GM12878 (cell line): ENCODE measurements around the gene NRXN3. TPM values are rescaled to one million over a fixed set of nuclear protein-coding genes. Genes with fewer than 3 reads are reported as not detected.

ENCODE experiments used
- ATAC-seq: fragments of 200-7000 bp; cut with Tn5 transposase; 3 replicates; pipeline ENCODE4 v1.9.1; 2020; ENCODE audit warnings: mild to moderate bottlenecking, moderate library complexity
- BruUV-seq: library from RNA; stranded (reverse); fragments of 400-500 nt; replicated peaks from 2 replicates; lab custom pipeline; 2021; lab: Mats Ljungman, UMichigan
- CTCF ChIA-PET: fragments of 300-600 bp; sonication (Branson Sonifier 250); formaldehyde crosslinking; extraction: SDS; loops from one replicate; lab custom pipeline; 2021; ENCODE audit warnings: inconsistent platforms; lab: Yijun Ruan, JAX
- POLR2A ChIA-PET: fragments of 350-600 bp; formaldehyde crosslinking; extraction: SDS; loops from one replicate; lab custom pipeline; 2021; ENCODE audit warnings: inconsistent platforms; lab: Charles Lee
- RAD21 ChIA-PET: fragments of 300-600 bp; sonication (Branson Sonifier 250); formaldehyde crosslinking; loops from one replicate; lab custom pipeline; 2023; ENCODE audit warnings: antibody characterized with exemption; ENCODE audit not compliant: unreplicated experiment; lab: Charles Lee
- SMC1A ChIA-PET: fragments of 300-600 bp; sonication (Branson Sonifier 250); formaldehyde crosslinking; loops from one replicate; lab custom pipeline; 2023; ENCODE audit not compliant: unreplicated experiment, uncharacterized antibody; lab: Charles Lee
- DNase-seq: peaks from one replicate; pipeline ENCODE4 v3.0.0-alpha.2; 2011; ENCODE audit warnings: low read depth, low spot score
- FAIRE-seq: peaks from 3 replicates; lab custom pipeline; 2011; peaks lifted over from hg19 to GRCh38; lab: Jason Lieb, UNC
- H2AFZ ChIP-seq: 2 replicates; pipeline ENCODE4 v1.6.0; 2011; ENCODE audit warnings: low read depth, low read length, control low read depth; ENCODE audit not compliant: control insufficient read depth
- H3K27ac ChIP-seq: 2 replicates; pipeline ENCODE4 v1.5.1; 2011; ENCODE audit warnings: control low read depth; ENCODE audit not compliant: control insufficient read depth, insufficient read depth
- H3K27me3 ChIP-seq, 2 experiments: replicated peaks in 1 of 2; 2 replicates each; pipeline versions ENCODE4 v1.6.0 to v1.6.1; 2011; ENCODE audit warnings: low read length in 1 of 2; ENCODE audit not compliant: control insufficient read depth in 2 of 2, insufficient read depth in 2 of 2
- H3K36me3 ChIP-seq, 2 experiments: 2 replicates each; pipeline ENCODE4 v1.5.1; 2011; ENCODE audit warnings: low read length in 1 of 2; ENCODE audit not compliant: control insufficient read depth in 2 of 2, insufficient read depth in 2 of 2
- H3K4me1 ChIP-seq: 2 replicates; pipeline ENCODE4 v1.6.1; 2011; ENCODE audit warnings: mild to moderate bottlenecking, low read length, moderate library complexity, mixed read lengths; ENCODE audit not compliant: control insufficient read depth, insufficient read depth
- H3K4me2 ChIP-seq: 2 replicates; pipeline ENCODE4 v1.6.0; 2011; ENCODE audit warnings: control low read depth; ENCODE audit not compliant: control insufficient read depth, insufficient read depth
- H3K4me3 ChIP-seq: fragments of 200-600 bp; sonication (generic); 2 replicates; pipeline ENCODE4 v1.5.1; 2016
- H3K79me2 ChIP-seq: 2 replicates; pipeline ENCODE4 v1.6.0; 2011; ENCODE audit warnings: low read length; ENCODE audit not compliant: control insufficient read depth, insufficient read depth
- H3K9ac ChIP-seq: 2 replicates; pipeline ENCODE4 v1.8.0; 2011; ENCODE audit warnings: low read length, control low read depth, mixed read lengths; ENCODE audit not compliant: control insufficient read depth, insufficient read depth
- H3K9me3 ChIP-seq: replicated peaks from 3 replicates; pipeline ENCODE4 v1.5.1; 2011; ENCODE audit warnings: mild to moderate bottlenecking, low read length; ENCODE audit not compliant: control insufficient read depth, insufficient read depth
- H4K20me1 ChIP-seq: 2 replicates; pipeline ENCODE4 v1.6.0; 2011; ENCODE audit not compliant: control insufficient read depth, insufficient read depth
- CBX5 ChIP-seq: sonication (generic); IDR thresholded peaks from 2 replicates; pipeline ENCODE4 v1.6.1; 2016; ENCODE audit warnings: low read depth, moderate library complexity, mild to moderate bottlenecking, inconsistent platforms
- EED ChIP-seq: sonication (generic); IDR thresholded peaks from 2 replicates; pipeline ENCODE4 v1.6.1; 2016; ENCODE audit warnings: antibody characterized with exemption, low read depth
- EGR1 ChIP-seq, 2 experiments: IDR thresholded peaks; 1 replicate in 1 of 2; 2 replicates in 1 of 2; pipeline ENCODE4 v1.6.1; 2011 to 2012; ENCODE audit warnings: low read depth in 2 of 2, low read length in 2 of 2, borderline replicate concordance in 1 of 2, mild to moderate bottlenecking in 1 of 2, moderate library complexity in 1 of 2
- ETV6 ChIP-seq, 2 experiments: fragments of 450-650 bp in 1 of 2; IDR thresholded peaks in 1 of 2; conservative IDR thresholded peaks in 1 of 2; 2 replicates each; pipeline ENCODE4 v1.6.1; 2014; ENCODE audit warnings: antibody characterized with exemption in 1 of 2, borderline replicate concordance in 1 of 2, low read depth in 1 of 2, mild to moderate bottlenecking in 1 of 2, moderate library complexity in 1 of 2
- KLF5 ChIP-seq: fragments of 450-650 bp; IDR thresholded peaks from 2 replicates; pipeline ENCODE4 v1.6.1; 2014; ENCODE audit warnings: mild to moderate bottlenecking; ENCODE audit not compliant: partially characterized antibody
- NFIC ChIP-seq: IDR thresholded peaks from 2 replicates; pipeline ENCODE4 v1.6.1; 2012; ENCODE audit warnings: low read depth, mild to moderate bottlenecking, inconsistent platforms, low read length, moderate library complexity
- POLR2AphosphoS5 ChIP-seq: IDR thresholded peaks from 2 replicates; pipeline ENCODE4 v1.6.1; 2011; ENCODE audit warnings: mild to moderate bottlenecking, low read length, inconsistent platforms
- PRDM15 ChIP-seq: fragments of 450-650 bp; formaldehyde crosslinking; IDR thresholded peaks from 2 replicates; pipeline ENCODE4 v1.4.0; 2020; ENCODE audit warnings: mild to moderate bottlenecking, moderate library complexity
- RELA ChIP-seq: fragments of 450-650 bp; IDR thresholded peaks from 2 replicates; pipeline ENCODE4 v1.8.0; 2014; ENCODE audit warnings: borderline replicate concordance; ENCODE audit not compliant: partially characterized antibody
- SMC3 ChIP-seq: IDR thresholded peaks from 2 replicates; pipeline ENCODE4 v1.6.1; 2011; ENCODE audit warnings: low read length, improper control_type of control experiment, borderline replicate concordance
- SP1 ChIP-seq: IDR thresholded peaks from one replicate; pipeline ENCODE4 v1.6.1; 2011; ENCODE audit warnings: low read depth, low read length
- SPI1 ChIP-seq: IDR thresholded peaks from 2 replicates; pipeline ENCODE4 v1.6.1; 2011; ENCODE audit warnings: low read depth, mild to moderate bottlenecking, low read length, moderate library complexity, borderline replicate concordance; ENCODE audit not compliant: insufficient read depth
- TCF12 ChIP-seq: IDR thresholded peaks from 2 replicates; pipeline ENCODE4 v1.6.1; 2011; ENCODE audit warnings: low read depth, mild to moderate bottlenecking, low read length
- ZBED1 ChIP-seq: IDR thresholded peaks from 2 replicates; pipeline ENCODE4 v1.6.1; 2016; ENCODE audit warnings: borderline replicate concordance
- in situ Hi-C: fragments of 300-500 bp; cut with MboI; formaldehyde crosslinking; loops from 9 replicates; pipeline ENCODE4 v1.14.3; 2018; ENCODE audit warnings: mixed read lengths
- intact Hi-C: fragments of 100-400 bp; cut with micrococcal nuclease; formaldehyde crosslinking; loops from one replicate; pipeline ENCODE4 v1.14.2; 2022; ENCODE audit not compliant: unreplicated experiment
- polyA plus RNA-seq, 11 experiments: library from polyadenylated mRNA; depleted of rRNA in 4 of 11; unstranded in 6 of 11; stranded (reverse) in 5 of 11; fragments of >200 nt; fragmentation: Nextera tagmentation in 4 of 11; fragmentation: Illumina TruSeq in 1 of 11; extraction: Ambion mirVana in 4 of 11; extraction: Trizol in 1 of 11; gene quantifications; 1 replicate in 1 of 11; 2 replicates in 10 of 11; pipeline versions ENCODE4 v1.2.1 to v1.2.3, GENCODE V29; 2011 to 2016; ENCODE audit warnings: inconsistent platforms in 2 of 11, missing spikeins in 2 of 11, low read depth in 1 of 11
- total RNA-seq, 4 experiments: library from RNA; depleted of rRNA in 3 of 4; stranded (reverse); fragments of >200 nt in 3 of 4; fragmentation: Illumina TruSeq in 1 of 4; extraction: Trizol in 1 of 4; gene quantifications; 2 replicates each; pipeline versions ENCODE4 v1.2.1 to v1.2.3, GENCODE V29; 2013 to 2021
- TF ChIP-seq, protein P1 (sequence below): fragments of 450-650 bp; IDR thresholded peaks from 2 replicates; pipeline ENCODE4 v1.6.1; 2018; ENCODE audit warnings: borderline replicate concordance, mild to moderate bottlenecking; ENCODE audit not compliant: partially characterized antibody
- TF ChIP-seq, protein P2 (sequence below): IDR thresholded peaks from 2 replicates; pipeline ENCODE4 v1.6.1; 2012; ENCODE audit warnings: low read depth, low read length, improper control_type of control experiment

The NRXN3 gene
- total and polyA plus RNA-seq, 10 of the 15 experiments (the other 5 are each of a cell fraction or from before 2014, with no cell fraction given): 0.52 to 3.3 (median 1.4) TPM

DNA sequence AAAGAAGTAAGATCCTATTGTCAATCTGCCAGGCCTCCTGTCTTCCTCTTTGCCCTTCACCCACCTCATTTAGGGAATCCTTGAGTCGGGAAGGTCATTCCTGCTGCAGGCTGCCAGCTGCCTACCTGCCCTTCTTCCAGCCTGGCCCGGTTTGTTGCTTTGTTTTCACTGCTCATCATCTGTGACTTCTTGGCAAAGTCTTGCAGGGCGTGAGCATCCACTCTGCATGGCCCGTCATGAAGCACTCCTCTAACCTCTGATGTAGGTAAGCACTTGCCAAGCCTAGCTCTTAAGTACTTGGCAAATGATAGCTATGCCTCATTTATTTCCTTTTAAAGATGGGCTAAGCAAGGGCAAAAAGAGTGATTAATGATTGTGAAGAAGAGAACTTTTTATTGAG, 192.8 kb downstream of the NRXN3 start (continued):
- TF ChIP-seq EGR1 (IDR thresholded peaks at IDR 0.05; ENCODE audit: borderline replicate concordance in 1 of 2, low read depth in 2 of 2, low read length in 2 of 2) (no peak), SPI1 (no peak), ETV6 (conservative IDR thresholded peaks at IDR 0.05 in 1 of 2, IDR thresholded peaks at IDR 0.05 in 1 of 2; ENCODE audit: borderline replicate concordance in 1 of 2, low read depth in 1 of 2) (no peak), TCF12 (no peak), CBX5 (no peak)

DNA sequence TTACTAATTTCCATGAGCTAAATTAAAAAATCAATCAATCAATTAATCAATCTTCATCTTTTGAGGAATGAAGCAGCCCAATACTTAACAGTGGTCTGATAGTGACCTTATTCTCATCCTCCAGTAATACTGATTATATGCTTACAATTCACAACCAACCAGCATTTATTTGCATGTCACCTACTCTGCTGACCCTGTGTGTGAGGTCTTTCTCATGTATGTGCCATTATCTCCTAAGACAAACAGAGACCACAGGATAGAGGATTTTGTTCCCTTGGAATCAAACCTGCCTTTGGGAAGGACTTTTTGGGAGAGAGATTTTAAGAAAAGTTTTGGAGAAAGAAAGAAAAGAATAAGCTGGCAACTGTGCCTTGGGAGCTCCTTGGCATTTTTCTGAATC, 197.2 kb downstream of the NRXN3 start:
- POLR2A ChIA-PET: no interaction called here
- H3K36me3 ChIP-seq: no peaks in the 10 kb centered on the region
- no peak for FAIRE-seq
- H3K79me2 ChIP-seq: no peaks in the 10 kb centered on the region
- H3K27me3 ChIP-seq: no peaks in the 10 kb centered on the region; a peak in 2 of 4 replicates
- no peaks in the 10 kb centered on the region for H3K4me1 ChIP-seq
- H2AFZ ChIP-seq: no peak overlapping the region
- H4K20me1 ChIP-seq: no peaks in the 10 kb centered on the region
- in situ Hi-C loops (no loop called here), intact Hi-C loops (no loop called here)
- no TSS peak for BruUV-seq
- SMC1A ChIA-PET: no interaction called here
- CTCF ChIA-PET: no interaction called here
- no peaks in the 10 kb centered on the region; the same call in 1 of the 3 replicates for H3K9me3 ChIP-seq
- no peak for DNase-seq
- no peak overlapping the region for H3K4me3 ChIP-seq
- H3K4me2 ChIP-seq: no peak overlapping the region
- RAD21 ChIA-PET: no interaction called here
- H3K9ac ChIP-seq: no peak overlapping the region
- no peak overlapping the region for H3K27ac ChIP-seq
- no peak for ATAC-seq
- TF ChIP-seq EED (no peak), POLR2AphosphoS5 (no peak), KLF5 (no peak), NFIC (no peak), SP1 (no peak), PRDM15 (CRISPR knock-in tag) (no peak), RELA (no peak), SMC3 (no peak), ZBED1 (no peak)
- TF ChIP-seq, protein P1, sequence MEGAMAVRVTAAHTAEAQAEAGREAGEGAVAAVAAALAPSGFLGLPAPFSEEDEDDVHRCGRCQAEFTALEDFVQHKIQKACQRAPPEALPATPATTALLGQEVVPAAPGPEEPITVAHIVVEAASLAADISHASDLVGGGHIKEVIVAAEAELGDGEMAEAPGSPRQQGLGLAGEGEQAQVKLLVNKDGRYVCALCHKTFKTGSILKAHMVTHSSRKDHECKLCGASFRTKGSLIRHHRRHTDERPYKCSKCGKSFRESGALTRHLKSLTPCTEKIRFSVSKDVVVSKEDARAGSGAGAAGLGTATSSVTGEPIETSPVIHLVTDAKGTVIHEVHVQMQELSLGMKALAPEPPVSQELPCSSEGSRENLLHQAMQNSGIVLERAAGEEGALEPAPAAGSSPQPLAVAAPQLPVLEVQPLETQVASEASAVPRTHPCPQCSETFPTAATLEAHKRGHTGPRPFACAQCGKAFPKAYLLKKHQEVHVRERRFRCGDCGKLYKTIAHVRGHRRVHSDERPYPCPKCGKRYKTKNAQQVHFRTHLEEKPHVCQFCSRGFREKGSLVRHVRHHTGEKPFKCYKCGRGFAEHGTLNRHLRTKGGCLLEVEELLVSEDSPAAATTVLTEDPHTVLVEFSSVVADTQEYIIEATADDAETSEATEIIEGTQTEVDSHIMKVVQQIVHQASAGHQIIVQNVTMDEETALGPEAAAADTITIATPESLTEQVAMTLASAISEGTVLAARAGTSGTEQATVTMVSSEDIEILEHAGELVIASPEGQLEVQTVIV: no peak
- TF ChIP-seq, protein P2, sequence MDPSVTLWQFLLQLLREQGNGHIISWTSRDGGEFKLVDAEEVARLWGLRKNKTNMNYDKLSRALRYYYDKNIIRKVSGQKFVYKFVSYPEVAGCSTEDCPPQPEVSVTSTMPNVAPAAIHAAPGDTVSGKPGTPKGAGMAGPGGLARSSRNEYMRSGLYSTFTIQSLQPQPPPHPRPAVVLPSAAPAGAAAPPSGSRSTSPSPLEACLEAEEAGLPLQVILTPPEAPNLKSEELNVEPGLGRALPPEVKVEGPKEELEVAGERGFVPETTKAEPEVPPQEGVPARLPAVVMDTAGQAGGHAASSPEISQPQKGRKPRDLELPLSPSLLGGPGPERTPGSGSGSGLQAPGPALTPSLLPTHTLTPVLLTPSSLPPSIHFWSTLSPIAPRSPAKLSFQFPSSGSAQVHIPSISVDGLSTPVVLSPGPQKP: no peak
